RKO (cell line): ENCODE measurements around the gene BCL2.

ENCODE experiments used
- DNase-seq: peaks from one replicate; pipeline ENCODE4 v3.0.0-alpha.2; 2016; ENCODE audit warnings: low spot score

Gene BCL2

DNA sequence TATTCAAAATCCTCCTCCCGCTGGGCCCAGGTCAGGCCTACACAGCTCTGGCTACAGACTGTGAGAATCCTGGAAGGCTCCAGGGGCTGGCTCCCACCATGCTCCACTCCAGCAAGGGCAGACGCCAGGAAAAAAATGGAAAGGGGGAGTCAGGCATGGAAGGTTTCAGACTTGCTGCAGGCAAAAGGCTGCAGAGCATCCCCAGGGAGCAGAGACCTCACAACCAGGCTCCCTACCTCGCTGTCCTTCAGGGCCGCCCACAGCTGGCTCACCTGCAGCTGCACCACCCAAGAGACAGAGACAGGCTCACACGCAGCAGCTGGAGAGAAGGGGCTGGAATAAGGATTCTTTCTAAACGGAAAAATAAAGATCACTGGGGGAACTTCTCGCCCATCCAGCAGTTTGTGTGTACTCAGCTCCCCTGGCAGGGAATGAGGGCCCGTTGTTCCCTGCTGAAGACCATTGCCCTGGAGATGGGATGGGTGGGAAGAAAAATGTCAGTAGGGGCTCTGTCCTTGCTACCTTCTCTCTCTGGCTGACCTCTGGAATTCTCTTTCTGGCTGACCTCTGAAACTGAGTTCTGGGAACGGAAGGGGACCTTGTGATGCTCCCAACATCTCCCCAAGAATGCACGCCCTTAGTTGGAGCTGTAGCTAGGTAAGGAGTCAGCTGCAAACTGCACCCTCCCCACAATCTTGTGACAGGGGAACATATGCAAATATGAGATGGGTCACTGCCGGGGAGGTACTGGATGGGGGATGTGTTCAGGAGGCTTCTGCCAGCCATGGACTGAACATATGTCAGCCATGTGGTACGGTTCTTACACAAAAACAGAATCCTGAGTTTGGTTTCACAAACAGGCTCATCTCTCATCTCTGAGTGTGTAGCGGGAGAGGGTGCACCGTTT, 34.5 kb downstream of the BCL2 start:
- DNase-seq = no peak

DNA sequence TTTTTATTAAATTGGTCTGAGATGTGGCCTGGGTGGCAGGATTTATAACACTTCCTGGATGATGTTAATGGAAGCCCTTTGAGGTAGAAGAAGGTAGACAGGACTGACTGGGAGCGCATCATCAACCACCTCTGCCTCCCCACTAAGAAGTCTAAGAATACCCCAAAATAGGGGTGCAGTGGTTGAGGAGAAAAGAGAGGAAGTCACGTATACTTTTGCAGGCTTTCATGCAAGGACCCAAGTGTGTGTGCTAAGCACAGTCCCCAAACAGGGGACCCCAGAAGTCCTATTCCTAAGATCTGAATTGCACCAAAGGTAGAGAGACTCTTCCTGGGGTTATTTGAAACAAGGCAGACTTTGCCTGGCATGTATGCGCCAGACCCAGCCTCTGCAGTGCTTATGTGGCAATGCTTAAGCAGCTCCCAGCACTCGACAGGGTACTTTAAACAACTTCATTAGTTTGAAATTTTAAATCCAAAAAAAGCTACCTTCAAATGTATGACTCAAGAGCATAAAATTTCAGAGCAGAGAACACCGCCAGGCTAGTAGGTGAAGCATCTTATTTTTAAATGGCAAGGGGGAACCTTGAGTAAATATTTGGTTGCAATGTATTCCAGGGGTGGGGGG, 35.3 kb downstream of the BCL2 start:
- DNase-seq = no peak

DNA sequence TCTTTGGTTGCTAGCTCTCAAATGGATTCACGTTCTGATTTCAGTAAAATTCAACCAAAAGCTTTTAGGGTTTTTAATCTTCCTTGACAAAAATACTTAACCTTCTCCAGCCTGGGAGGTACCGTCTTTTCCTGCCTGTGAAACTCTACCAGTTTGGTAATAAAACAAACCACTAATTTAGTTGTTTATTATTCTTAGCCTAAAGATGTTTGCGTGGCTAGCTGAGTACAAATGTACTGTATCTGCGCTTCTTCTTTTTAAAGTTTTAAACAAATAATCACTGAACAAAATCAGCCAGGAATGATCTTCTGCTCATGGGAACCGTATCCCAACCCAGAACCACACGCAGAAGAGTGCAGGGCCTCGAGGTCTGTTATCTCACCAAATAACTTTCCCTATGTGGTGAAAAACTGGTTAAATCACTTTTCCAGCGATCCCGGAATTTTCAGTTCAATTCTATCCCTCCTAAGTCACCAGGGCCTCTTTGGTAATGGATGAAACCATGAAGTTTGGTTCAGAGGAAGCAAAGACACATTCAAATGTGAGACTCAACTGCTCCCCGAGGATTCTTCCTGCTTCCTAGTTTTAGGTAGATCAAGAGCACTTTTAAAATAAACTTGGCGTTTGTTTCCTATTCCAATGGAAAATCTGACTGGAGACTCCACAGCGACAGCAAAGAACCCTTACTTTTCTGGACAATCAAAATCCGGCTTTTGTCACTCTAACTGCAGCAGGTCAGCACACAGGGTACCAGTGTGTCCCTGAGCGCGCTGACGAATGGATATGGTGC, 36.1 kb downstream of the BCL2 start:
- DNase-seq = no peak

DNA sequence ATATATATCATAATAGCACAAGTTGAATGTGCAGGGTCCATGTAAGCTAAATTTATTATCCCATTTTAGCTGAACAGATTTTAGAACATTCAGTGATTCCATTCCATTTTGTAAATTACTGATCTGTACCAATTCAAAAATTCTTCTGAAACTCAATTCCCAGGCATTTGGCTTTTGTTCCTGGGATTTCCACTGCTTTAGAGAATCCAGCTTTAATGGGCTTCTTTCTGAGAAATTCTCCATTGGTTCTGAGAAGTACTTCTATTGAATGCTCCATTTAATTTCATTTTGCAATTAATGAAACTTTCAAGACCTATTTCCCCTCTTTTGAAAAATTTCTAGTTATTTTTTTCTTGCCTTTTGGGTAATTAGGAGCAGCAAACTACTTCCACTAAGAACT, 36.8 kb downstream of the BCL2 start:
- DNase-seq = no peak

DNA sequence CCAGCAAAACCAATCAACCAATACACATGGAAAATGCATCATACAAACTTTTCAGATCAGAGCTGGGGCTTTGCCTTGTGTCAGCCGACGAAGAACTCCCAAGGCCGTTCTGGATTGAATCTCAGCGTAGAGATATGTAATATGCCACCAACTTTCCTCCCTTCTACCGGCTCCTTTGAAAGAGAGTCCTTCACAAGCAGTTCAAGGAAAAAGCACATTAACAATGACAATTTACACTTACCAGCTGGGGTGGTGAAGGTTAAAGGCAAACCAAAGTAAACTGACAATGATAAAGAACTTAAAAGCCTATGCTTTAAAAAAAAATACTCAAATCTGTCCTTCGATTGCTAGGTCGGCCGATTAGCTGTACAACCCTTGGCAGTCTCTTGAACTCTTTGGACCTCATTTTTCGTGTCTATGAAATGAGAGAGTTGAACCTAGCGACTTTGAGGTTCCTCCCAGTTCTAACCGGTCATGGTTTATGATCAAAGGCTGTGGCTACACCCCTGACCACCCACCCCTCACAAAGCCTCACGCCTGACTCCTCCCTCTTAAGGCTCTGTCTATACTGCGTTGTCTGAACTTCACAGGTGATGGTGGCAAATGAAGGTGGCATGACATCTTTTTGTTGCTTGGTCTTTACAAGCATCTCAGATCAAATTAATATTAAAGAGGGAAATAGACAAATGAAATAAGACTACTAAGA, 46.2 kb downstream of the BCL2 start:
- no peak for DNase-seq

DNA sequence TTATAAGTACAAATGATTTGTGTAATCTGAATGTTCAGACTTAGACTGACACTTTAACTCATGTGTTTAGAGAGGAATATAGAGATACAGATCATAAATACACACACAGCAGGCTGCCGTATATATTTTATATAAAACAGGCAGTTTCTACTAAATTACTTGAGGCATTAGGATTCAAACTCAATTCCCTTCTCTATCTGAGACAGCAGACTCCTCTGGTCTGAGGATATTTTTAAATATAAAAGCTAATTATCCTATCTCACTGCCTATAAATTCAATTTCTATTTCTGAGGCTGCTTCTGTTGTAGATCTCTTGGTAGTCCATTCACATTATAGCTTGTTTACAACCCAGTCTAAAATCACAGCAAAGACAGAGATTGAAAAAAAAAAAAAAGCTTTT, 46.9 kb downstream of the BCL2 start:
- no peak for DNase-seq

DNA sequence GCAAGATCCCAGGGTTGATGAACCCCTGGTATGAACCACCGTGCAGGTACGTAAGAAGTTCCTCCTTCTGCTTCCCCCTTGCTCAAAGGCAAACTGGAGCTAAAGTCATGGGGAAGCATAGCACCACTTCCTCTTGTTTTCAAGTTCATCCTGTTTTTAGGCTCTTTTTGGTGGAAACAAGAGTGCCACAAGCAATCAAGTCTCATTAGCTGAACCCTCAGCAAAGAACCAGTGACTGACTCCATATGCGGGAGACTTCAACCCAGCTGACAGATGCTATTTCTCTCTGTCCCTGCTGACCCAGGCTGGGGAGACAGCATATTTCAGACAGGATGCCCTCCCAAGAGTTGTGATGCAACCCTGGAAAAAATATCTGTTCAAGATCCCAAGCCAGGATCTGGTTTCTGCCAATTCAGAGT, 47.7 kb downstream of the BCL2 start:
- no peak for DNase-seq

DNA sequence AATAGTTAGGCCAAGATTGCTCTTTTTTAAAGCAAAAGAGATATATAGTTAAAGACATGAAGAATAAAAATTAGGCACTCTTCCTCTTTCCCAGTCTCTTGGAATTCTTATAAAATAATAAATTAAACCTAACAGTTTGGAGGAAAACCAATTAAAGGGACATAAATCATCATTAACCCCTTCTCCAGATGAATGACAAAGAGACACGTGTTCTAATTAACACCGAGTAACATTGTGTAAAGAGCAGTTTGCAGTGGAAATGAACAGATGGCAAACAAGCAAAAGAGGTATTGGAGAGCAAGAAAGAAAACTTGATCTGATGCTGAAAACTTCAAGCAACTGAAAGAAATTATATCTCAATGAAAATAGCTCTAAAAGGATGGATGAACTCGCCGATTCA, 48.4 kb downstream of the BCL2 start:
- no peak for DNase-seq

DNA sequence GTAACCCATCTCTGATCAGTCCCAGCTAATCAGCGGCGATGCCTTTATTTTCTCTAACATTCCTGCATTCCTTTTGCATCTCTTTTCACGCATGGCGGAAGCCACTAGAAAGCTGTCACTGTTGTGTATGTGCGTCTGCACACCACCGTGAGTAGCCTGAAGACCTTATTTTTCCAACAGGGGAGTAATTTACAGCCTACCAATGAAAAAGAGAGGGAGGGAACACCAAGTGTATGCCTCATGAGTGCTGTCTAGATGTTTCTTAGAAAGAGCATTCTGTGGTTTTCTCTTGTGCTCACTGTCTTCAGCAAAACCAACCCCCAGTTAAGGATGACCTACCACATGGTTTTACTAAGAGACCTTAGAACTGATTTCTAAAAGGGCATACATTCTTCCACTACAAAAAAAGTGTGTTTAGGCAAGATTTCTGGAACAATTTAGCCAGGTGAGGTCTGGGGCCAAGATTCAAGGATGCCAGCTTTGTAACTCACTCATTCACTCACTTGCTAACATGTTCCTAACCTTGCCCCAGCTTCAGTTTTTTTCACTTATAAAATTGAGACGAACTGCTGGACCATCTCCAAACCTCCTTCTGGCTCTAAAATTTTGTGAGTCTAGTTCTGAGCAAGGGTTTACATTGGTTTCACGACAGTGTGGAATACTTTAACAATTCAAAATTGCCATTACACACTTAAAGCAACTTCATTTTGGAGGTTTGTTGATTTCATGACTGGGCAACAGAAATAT, 51.4 kb downstream of the BCL2 start:
- no peak for DNase-seq

DNA sequence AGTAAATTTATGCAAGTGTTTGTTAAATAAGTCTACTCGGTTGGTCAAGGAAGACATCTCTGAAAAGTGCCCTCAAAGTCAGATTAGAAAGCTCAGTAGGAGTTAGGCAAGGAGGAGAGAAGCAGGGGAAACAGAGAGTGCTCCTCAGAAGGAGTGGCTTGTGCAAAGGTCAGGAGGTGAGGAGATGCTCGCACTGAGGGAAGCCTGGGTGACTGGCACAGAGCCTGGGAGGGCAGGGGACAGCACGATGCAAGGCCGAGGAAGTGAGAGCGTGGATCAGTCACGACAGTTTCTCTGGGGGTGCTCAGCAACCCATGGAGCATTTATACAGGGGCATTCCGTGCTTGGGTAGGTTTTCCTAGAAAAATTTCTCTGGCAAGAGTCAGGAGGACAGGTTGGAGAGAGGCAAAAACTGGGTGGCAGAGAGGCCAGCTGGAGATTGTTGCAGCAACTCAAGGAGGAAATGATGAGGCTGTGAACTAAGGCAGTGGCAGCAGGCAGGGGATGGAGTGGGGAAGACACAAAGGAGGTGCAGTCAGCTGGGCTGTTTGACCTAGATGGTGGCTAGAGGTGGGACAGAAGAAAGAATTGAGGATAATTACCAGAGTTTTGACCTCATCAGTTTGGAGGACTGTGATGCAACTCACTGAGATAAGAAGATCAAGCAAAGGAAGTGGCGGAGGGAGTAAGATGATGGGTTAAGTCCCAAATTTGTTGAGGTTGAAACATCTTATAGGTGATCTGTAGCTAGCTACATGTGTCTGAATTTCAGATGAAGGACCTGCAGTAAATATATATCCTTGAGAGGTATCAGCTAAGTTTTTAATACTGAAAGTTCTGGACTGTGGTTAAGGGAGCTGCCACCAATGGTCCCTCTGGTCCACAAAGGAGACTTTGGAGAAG, 52.4 kb downstream of the BCL2 start:
- no peak for DNase-seq

DNA sequence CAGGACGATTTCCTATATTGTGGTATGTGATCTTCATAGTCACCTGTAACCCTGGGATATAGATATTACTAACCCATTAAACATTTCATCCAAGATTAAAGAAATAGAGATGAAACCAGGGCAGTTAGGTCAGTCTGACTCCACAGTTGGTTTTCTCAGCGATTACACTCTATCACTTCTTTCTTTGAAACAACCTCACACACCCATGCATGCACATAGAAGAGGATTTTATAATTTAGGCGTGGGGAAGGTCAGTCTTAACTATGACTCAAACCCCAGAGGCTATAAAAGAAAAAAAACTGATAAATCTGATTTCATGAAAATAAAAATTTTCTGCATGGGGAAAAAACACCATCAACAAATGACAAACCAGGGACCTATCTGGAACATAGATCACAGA, 54.2 kb downstream of the BCL2 start:
- DNase-seq = no peak

DNA sequence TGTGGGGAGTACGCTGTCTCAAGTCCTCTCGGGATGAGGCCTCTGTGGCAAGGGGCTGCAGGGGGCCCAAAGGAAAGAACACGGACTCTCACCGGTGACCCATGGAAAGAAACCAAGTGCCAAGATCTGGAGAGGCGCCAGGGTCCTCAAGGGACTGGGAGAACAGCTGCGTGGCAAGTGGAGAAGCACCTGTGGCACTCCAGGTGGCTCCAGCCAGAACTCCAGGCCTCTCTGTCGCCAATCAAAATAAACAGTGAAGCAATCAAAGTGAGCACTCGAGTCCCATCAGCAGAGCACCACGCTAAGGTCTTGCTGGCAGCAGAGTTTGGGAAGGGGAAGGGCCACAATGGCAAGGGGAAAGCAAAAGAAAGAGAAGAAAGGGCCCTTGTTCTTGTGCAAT, 54.7 kb downstream of the BCL2 start:
- DNase-seq = no peak

DNA sequence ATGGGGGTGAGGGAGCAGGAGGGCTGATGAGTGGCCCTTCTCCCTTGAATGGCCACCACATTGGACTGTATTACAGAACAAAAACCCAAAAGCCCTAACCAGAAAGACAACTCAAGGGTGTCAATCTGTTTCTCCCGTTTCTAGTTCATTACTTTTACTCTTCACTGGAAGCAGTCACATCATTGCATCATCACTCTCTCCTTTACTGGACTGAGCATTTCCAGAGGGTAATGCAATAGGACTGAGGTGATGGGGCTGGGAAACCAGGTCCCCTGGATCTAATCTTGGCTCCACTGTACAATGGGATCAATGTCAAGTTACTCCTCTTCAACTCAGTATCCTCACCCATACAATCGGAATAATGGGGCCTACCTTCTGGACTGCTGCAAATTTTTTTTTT, 56.1 kb downstream of the BCL2 start:
- no peak for DNase-seq

DNA sequence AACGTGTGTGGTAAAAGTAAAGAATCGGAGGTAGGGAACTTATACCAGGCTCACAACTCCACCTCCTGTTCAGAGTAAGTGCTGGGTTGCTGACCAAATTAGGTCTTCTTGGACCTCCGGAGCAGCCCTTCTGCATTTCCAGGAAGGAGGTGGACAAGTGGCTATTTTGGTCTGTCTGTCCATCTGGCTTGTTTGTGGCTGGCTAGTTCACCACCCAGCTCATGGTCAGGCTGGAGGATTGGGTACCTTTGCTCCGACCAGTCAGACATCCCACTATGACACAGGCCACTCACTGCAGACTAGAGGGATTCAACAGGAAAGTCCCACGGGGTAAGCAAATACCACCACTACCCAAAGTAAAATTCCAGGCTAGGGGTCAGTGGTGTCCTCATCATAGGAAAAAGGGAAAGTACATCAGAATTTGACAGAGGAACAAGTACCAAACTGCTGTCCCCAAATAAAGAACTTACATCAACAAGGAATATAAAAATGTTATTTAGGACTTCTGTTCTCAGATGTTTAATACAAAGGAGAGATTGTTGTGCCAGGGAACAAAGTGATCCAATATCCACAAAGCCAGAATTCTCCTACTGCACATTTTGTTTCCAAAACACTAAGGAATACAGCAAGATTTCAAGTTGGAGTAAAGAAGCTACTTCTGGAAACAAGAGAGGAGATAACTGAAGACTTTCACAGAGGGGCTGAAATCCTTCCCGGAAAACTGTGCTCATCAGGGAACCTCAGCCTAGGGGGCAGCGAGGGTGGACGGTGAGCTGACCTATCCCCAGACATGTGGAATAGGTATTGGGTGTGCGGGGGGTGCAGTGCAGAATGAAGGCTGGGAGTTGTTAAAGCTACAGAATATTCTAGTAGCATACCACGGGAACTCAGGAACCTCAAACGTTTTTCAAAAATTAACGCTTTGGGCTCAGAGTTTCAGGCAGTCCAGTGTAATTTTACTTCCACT, 56.9 kb downstream of the BCL2 start:
- no peak for DNase-seq

DNA sequence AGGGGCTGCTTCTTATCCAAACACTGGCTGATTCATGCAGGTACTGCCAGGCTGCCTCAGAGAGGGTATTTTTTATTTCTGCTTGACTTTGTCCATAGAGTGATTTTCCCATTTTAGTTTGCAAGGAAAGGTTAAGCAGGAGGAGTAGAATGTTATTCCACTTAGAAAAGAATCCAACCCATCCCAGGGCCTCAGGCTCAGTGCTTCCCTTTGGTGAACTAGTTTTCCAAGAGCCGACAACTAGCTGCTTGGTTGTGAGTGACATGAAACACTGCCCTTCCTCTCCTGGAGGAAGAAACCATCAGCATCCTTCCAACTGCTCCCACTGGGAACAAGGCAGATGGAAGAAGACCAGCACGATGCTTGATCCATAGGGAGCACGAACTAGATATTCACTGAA, 58.5 kb downstream of the BCL2 start:
- DNase-seq = no peak

DNA sequence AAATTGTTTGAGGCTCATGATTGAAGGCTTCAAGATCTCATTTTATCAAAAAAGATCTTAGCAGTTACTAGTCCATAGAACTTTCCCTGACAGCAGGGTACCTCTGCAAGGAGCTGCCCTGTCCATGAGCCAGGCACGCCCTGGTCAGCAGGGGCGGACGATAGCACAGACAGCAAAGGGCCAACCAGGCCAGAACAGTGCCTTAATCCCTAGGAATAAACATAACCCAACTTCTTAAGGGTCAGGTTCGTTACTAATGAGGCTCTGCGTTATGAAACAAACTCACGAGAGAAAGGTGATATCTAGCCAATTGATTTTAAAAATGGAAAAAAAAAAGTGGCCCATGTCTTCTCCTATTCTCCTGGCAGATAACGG, 59.2 kb downstream of the BCL2 start:
- DNase-seq = no peak

DNA sequence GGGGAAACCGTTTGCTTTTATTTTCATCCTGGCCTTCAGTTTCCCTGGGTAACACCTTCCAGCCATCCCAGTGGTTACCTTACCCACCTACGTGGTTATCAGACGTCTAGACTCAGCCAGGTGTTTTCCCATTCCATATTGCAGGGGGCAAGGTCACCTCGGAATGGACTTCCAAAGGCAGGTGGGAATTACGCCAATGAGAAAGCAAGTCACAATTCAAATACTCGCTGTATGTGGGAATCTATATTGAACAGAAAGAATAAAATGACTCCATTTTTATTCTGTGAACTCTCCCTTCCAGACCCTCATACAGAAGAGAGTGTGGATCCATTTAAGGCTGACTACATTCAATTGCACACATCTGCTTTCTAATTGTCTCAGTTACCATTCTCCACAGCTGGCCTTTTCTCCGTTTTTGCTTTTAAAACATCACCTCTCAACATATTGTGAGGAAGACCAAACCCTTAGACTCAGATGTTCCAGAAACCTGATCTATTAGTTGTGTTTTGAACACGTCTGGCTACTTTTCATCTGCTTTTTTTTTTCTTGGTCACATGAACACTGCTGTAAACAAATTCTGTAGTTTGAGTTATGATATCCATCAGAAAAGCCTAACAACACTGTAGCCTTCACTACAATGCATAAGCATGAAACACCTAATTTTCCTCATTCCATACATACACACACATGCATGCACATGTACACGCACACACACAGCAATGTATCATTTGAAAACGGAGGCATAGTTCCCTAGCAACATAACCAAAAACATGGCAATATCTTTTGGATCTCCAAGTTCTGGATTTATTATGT, 59.8 kb downstream of the BCL2 start:
- DNase-seq = no peak

DNA sequence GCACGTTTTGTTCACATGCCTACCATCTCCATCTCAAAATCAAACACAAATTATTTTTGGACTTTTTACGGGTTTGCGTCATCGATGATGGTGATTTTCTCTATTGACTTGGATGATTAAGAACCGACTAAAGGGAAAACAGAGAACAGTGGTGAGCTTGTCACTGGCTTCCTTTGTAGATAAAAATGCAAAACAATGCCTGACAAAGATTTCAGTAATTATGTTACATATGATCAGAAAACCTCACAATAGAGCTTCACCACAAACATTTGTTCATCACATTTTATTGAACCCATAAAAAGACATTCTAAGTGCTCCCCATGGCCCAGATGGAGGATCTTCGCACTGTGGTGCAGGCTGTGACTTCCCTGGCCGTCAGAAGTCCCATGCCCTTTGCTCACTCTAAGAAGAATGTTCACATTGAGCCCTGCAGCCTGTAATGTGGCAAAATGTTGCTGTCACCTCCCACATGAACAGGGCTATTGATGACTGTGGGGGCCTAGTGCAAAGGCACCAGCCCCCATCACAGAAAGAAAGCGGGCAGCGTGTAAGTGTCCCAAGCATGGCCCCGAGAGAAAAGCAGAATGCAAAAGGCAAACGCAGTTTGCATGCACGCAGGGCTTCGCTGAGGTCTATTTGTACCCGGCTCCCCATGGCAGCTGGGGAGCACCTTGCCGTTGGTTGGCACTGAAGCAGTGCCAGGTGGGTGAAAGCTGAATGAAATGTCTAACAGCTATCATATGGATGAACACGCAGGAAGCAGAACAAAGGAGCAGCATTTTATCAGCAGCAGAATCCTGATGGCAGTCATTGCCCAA, 60.6 kb downstream of the BCL2 start:
- DNase-seq = no peak
